HepG2 (cell line): ENCODE data around the gene FHL3. TPM values are rescaled to one million over a fixed set of nuclear protein-coding genes. Genes with fewer than 3 reads are reported as not detected.

Experiments used
- CC2D1A ChIP-seq: sonication (generic); formaldehyde crosslinking; IDR thresholded peaks from 2 replicates; pipeline ENCODE4 v1.8.1; 2023; ENCODE audit warnings: mild to moderate bottlenecking, missing genetic modification reagents
- EEA1 ChIP-seq: sonication (generic); formaldehyde crosslinking; IDR thresholded peaks from 2 replicates; pipeline ENCODE4 v1.5.1; 2020; ENCODE audit warnings: mild to moderate bottlenecking, missing genetic modification reagents, borderline replicate concordance
- ETV6 ChIP-seq: sonication (generic); formaldehyde crosslinking; conservative IDR thresholded peaks from 2 replicates; pipeline ENCODE4 v1.4.0; 2020; ENCODE audit warnings: missing genetic modification reagents
- HMGXB4 ChIP-seq, 2 experiments: sonication (generic) in 1 of 2; formaldehyde crosslinking in 1 of 2; IDR thresholded peaks; 2 replicates each; pipeline versions ENCODE4 v1.4.0 to v1.6.1; 2018 to 2020; ENCODE audit warnings: missing genetic modification reagents in 2 of 2, borderline replicate concordance in 1 of 2, low read depth in 1 of 2, mild to moderate bottlenecking in 1 of 2, missing biosample characterization in 1 of 2
- HOXA5 ChIP-seq: sonication (generic); formaldehyde crosslinking; IDR thresholded peaks from 2 replicates; pipeline ENCODE4 v1.4.0; 2020; ENCODE audit warnings: missing genetic modification reagents
- MYC ChIP-seq: sonication (generic); formaldehyde crosslinking; IDR thresholded peaks from 2 replicates; pipeline ENCODE4 v1.9.0; 2021; ENCODE audit warnings: missing genetic modification reagents, borderline replicate concordance
- REST ChIP-seq, 2 experiments: IDR thresholded peaks; 2 replicates each; pipeline ENCODE4 v1.6.1; 2011 to 2012; ENCODE audit warnings: low read length in 2 of 2, borderline replicate concordance in 1 of 2, low read depth in 1 of 2, mild to moderate bottlenecking in 1 of 2, moderate library complexity in 1 of 2
- SMARCE1 ChIP-seq: fragments of 450-650 bp; IDR thresholded peaks from 2 replicates; pipeline ENCODE4 v1.6.1; 2017; ENCODE audit warnings: borderline replicate concordance
- TCF12 ChIP-seq, 2 experiments: fragments of 450-650 bp in 1 of 2; sonication (generic) in 1 of 2; formaldehyde crosslinking in 1 of 2; IDR thresholded peaks; 2 replicates each; pipeline versions ENCODE4 v1.6.1 to v1.8.0; 2017 to 2022; ENCODE audit warnings: antibody characterized with exemption in 1 of 2, mild to moderate bottlenecking in 1 of 2, missing genetic modification reagents in 1 of 2, moderate library complexity in 1 of 2
- USF2 ChIP-seq, 2 experiments: sonication (generic) in 1 of 2; formaldehyde crosslinking in 1 of 2; IDR thresholded peaks; 2 replicates each; pipeline versions ENCODE4 v1.5.1 to v1.6.1; 2011 to 2020; ENCODE audit warnings: borderline replicate concordance in 1 of 2, low read depth in 1 of 2, low read length in 1 of 2, mild to moderate bottlenecking in 1 of 2, missing genetic modification reagents in 1 of 2, moderate library complexity in 1 of 2
- ZBTB14 ChIP-seq: sonication (generic); formaldehyde crosslinking; IDR thresholded peaks from 2 replicates; pipeline ENCODE4 v1.4.0; 2020; ENCODE audit warnings: missing genetic modification reagents
- ZNF276 ChIP-seq: sonication (generic); formaldehyde crosslinking; IDR thresholded peaks from 2 replicates; pipeline ENCODE4 v1.4.0; 2020; ENCODE audit warnings: mild to moderate bottlenecking, low read depth, missing genetic modification reagents
- polyA plus RNA-seq, 8 experiments: library from polyadenylated mRNA; depleted of rRNA in 3 of 8; stranded (reverse) in 7 of 8; unstranded in 1 of 8; fragments of >200 nt; fragmentation: Illumina TruSeq in 4 of 8; extraction: Trizol in 4 of 8; gene quantifications; 2 replicates each; pipeline versions ENCODE4 v1.2.1 to v1.2.3, GENCODE V29; 2011 to 2016; ENCODE audit warnings: low read depth in 4 of 8, missing spikeins in 1 of 8, mixed read lengths in 1 of 8; ENCODE audit not compliant: insufficient read depth in 1 of 8
- total RNA-seq, 5 experiments: library from RNA; depleted of rRNA; stranded (reverse); fragments of >200 nt; fragmentation: Illumina TruSeq; extraction: Trizol; gene quantifications; 2 replicates each; pipeline ENCODE4 v1.2.3, GENCODE V29; 2016; ENCODE audit warnings: low read depth in 1 of 5

FHL3 gene
- total and polyA plus RNA-seq, 2 of the 13 experiments (the other 11 are each of a cell fraction or from before 2014, with no cell fraction given): 2.8 to 6.6 TPM

- TF ChIP-seq ZBTB14: no peak; the same call in 1 of the 2 replicates
- peak; percentile 70 to 80 for TF ChIP-seq HMGXB4 (CRISPR knock-in tag; IDR thresholded peaks at IDR 0.05; ENCODE audit: borderline replicate concordance in 1 of 2, low read depth in 1 of 2)
- TF ChIP-seq HOXA5 (CRISPR knock-in tag): peak; percentile 47; the same call in 1 of the 2 replicates
- TF ChIP-seq EEA1 (CRISPR knock-in tag): peak; percentile 93; the same call in 1 of the 2 replicates
- TF ChIP-seq USF2 (IDR thresholded peaks at IDR 0.05; ENCODE audit: low read depth, low read length): peak; percentile 78
- peak; percentile 91 for TF ChIP-seq USF2 (CRISPR knock-in tag; IDR thresholded peaks at IDR 0.05; ENCODE audit: borderline replicate concordance)
- no peak; a peak in 1 of 4 replicates for TF ChIP-seq REST (IDR thresholded peaks at IDR 0.05; ENCODE audit: borderline replicate concordance in 1 of 2, low read depth in 1 of 2, low read length in 2 of 2)
- no peak for TF ChIP-seq TCF12 (IDR thresholded peaks at IDR 0.05)
- TF ChIP-seq TCF12 (CRISPR knock-in tag; IDR thresholded peaks at IDR 0.05): no peak
- peak; percentile 84; the same call in 1 of the 2 replicates for TF ChIP-seq ETV6 (CRISPR knock-in tag)
- 0 out of 2 replicates have a peak, but pooled peaks have one; percentile 93 for TF ChIP-seq CC2D1A
- TF ChIP-seq ZNF276 (CRISPR knock-in tag): peak; percentile 90
- TF ChIP-seq MYC (CRISPR knock-in tag): peak; percentile 97
- no peak for TF ChIP-seq SMARCE1
These were observed 7.3 kb upstream of the FHL3 start, which contains the start of gene UTP11 (continued) for GRCh38 chr1:38012363-38013226.
